Adrenal gland (tissue), 12 donors: ENCODE results near the gene RUNX1. TPM values are rescaled to one million over a fixed set of nuclear protein-coding genes. Genes with fewer than 3 reads are reported as not detected.
"Not testable (repeated sequence)": the region's sequence is repeated elsewhere in the genome, so short reads cannot be mapped to it uniquely, and the experiment has no call there.

Experiments
- DNase-seq, 7 donors: peaks; one replicate each; pipeline ENCODE4 v3.0.0-alpha.2; 2019 to 2020
- H3K27ac ChIP-seq, 5 donors: fragments of 200-600 bp; sonication (generic) in 4 of 5; 1 replicate in 3 of 5; 2 replicates in 2 of 5; pipeline versions ENCODE4 v1.5.1 to v1.8.0; 2016 to 2020; ENCODE audit warnings: mild to moderate bottlenecking in 1 of 5
- H3K27me3 ChIP-seq: fragments of 200-600 bp; 2 replicates; pipeline ENCODE4 v1.8.0; 2021
- H3K36me3 ChIP-seq, 2 donors: fragments of 200-600 bp; replicated peaks in 1 of 2; 1 replicate in 1 of 2; 2 replicates in 1 of 2; pipeline versions ENCODE4 v1.5.1 to v1.8.0; 2018 to 2022
- H3K4me1 ChIP-seq, 2 donors: fragments of 200-600 bp; replicated peaks in 1 of 2; 1 replicate in 1 of 2; 2 replicates in 1 of 2; pipeline versions ENCODE4 v1.5.1 to v1.8.0; 2018 to 2021
- H3K4me3 ChIP-seq, 4 donors: fragments of 200-600 bp; sonication (generic) in 3 of 4; one replicate each; pipeline ENCODE4 v1.5.1; 2016 to 2018
- H3K9me3 ChIP-seq, 3 donors: fragments of 200-600 bp; sonication (generic) in 1 of 3; replicated peaks in 1 of 3; 1 replicate in 2 of 3; 2 replicates in 1 of 3; pipeline versions ENCODE4 v1.5.1 to v1.8.0; 2016 to 2021
- POLR2A ChIP-seq, 2 donors: fragments of 450-650 bp; IDR thresholded peaks; one replicate each; pipeline ENCODE4 v1.6.1; 2017; ENCODE audit warnings: antibody characterized with exemption in 2 of 2, mild to moderate bottlenecking in 2 of 2, moderate library complexity in 1 of 2
- WGBS, 4 donors: extraction: QIAGEN DNeasy Blood & Tissue Kit in 2 of 4; methylation state at CpG; one replicate each; pipeline versions ENCODE4 v1.1.5 to v1.1.7; 2013 to 2017; 5-methylcytosine and 5-hydroxymethylcytosine counted together
- intact Hi-C, 2 donors: fragments of 100-400 bp; cut with DNase I; formaldehyde crosslinking; loops; one replicate each; pipeline versions ENCODE4 v1.14.1 to v1.15.0; 2022 to 2023
- polyA plus RNA-seq, 3 donors: library from polyadenylated mRNA; stranded (reverse); fragments of 200-250 nt in 2 of 3; fragments of 350-450 nt in 1 of 3; fragmentation: Illumina TruSeq in 1 of 3; extraction: RNeasy Lipid Tissue Mini Kit (QIAGEN cat#74804) in 1 of 3; gene quantifications; one replicate each; pipeline ENCODE4 v1.2.3, GENCODE V29; 2013 to 2014
- total RNA-seq, 9 donors: library from RNA; depleted of rRNA in 4 of 9; stranded (reverse); fragments of >200 nt in 4 of 9; fragments of 120-200 nt in 1 of 9; fragmentation: NEBNext Ultra II Directional in 1 of 9; extraction: Animal tissue kit (Norgen Biotek cat#: 25700) in 1 of 9; gene quantifications; one replicate each; pipeline versions ENCODE4 v1.1.0 to v1.2.4, GENCODE V29; 2013 to 2023
- TF ChIP-seq, protein P1 (sequence below), 6 experiments: fragments of 450-650 bp in 4 of 6; fragments of 200-600 bp in 2 of 6; sonication (generic) in 1 of 6; IDR thresholded peaks; 1 replicate in 5 of 6; 2 replicates in 1 of 6; pipeline versions ENCODE4 v1.5.1 to v1.8.0; 2016 to 2021; ENCODE audit warnings: antibody characterized with exemption in 6 of 6, mild to moderate bottlenecking in 2 of 6, moderate library complexity in 1 of 6
- donor health status: healthy with polysubstance abuse.
- donor health status: Bipolar disorder and iron deficiency.
- donor health status: DM: yes; HTN: yes; CAD: no.
- donor health status: DM: no; HTN: no; CAD: no.
- donor health status: DM: no; HTN: no; CAD: no.
- donor health status: DM: yes; HTN: yes; CAD: no.

The RUNX1 gene
- total and polyA plus RNA-seq, 12 donors = 0.83 to 27.2 (median 8.2) TPM

DNA sequence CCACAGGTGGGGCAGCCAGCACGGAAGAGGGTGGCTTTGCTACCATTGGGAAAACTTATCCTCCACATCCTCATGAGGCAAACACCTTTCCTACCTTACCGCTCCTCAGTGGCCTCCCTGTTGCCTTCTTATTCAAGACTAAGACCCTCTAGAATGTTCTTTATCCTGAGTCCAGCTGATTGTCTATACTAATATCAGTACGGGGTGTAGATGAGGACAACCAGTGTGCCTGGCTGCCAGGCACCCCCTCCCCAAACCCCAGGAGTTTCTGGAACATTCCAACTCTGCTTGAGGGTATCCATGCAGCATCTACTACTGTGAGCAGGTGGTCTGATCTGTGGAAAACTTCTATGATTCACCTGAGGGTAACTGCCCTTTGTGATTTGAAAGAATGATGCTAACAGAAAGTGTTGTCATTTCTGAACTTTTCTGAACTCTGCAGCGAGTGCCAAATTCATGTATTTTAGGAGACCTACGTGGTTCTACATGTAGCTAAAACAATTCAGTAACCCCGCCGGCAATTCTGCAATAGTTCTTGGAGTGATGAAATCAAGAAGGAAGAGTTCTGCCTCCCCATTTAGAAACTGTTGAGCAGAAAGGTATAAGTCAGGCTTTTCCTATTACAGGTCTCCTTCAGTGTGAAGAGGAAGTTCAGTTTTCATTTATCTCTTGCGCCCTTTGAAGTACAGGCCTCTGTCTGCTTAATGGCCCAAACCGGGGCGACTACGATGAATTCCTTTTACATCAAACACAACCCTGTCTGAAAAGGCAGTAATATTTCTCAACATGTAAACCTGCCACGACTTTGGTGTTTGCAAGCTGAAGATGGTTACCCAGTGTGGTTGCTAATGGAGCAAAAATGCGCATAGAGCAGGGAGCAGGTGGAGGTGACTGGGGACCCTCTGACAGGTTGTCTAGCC is 80.4 kb downstream of the RUNX1 start:
- no peak overlapping the region for H3K4me3 ChIP-seq
- H3K36me3 ChIP-seq = no peaks in the 10 kb centered on the region
- no peak for DNase-seq
- no peak for TF ChIP-seq POLR2A (IDR thresholded peaks at IDR 0.05)
- TF ChIP-seq, protein P1, sequence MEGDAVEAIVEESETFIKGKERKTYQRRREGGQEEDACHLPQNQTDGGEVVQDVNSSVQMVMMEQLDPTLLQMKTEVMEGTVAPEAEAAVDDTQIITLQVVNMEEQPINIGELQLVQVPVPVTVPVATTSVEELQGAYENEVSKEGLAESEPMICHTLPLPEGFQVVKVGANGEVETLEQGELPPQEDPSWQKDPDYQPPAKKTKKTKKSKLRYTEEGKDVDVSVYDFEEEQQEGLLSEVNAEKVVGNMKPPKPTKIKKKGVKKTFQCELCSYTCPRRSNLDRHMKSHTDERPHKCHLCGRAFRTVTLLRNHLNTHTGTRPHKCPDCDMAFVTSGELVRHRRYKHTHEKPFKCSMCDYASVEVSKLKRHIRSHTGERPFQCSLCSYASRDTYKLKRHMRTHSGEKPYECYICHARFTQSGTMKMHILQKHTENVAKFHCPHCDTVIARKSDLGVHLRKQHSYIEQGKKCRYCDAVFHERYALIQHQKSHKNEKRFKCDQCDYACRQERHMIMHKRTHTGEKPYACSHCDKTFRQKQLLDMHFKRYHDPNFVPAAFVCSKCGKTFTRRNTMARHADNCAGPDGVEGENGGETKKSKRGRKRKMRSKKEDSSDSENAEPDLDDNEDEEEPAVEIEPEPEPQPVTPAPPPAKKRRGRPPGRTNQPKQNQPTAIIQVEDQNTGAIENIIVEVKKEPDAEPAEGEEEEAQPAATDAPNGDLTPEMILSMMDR (IDR thresholded peaks at IDR 0.05) = no peak
- WGBS, 4 donors = 74 to 81% (median 75%) methylated on average over 13 of the region's 13 CpGs
- H3K27me3 ChIP-seq = peaks cover 6% of the 10 kb centered on the region
- H3K4me1 ChIP-seq = no peaks in the 10 kb centered on the region
- H3K9me3 ChIP-seq = no peaks in the 10 kb centered on the region
- H3K27ac ChIP-seq = no peak overlapping the region
- intact Hi-C loops = no loop called here

DNA sequence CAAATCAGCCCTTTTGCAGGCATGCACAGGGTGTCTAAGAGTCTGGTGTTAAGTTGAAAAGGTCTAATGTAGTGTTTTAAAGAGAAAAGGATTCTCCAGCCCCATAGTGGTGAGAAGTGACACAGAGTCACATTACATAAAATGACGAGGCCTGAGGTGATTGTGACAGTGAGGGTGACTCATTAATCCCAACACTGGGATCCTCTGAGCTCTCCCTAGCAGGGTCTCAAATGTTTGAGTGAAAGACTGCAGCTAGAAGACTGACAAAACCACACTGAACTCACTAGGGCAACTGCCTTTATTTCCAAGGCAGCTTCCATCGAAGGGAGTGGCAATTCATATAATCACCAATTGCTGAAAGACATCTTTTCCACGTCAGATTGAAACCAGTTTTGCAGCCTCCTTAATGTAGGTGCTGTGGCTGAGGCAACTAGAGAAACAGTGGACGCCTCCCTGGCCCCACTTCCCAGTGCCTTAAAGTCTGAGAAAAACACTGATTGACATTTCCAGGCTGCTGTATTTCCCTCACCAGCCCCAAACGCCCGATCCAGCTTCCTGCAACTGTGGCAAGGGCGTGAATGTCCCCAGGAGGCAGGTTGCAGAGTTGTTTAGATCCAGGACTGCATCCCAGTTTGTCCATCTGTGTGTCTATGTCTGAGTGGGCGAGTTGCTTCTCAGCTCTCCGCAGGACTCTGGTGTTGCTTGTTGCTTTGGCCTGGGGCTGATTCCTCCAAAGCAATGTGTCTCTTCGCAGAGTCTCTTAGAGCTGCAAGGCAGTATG is 81.4 kb downstream of the RUNX1 start:
- DNase-seq = no peak
- TF ChIP-seq, protein P1 (IDR thresholded peaks at IDR 0.05) = no peak
- TF ChIP-seq POLR2A (IDR thresholded peaks at IDR 0.05) = no peak
- peaks cover 7% of the 10 kb centered on the region for H3K27me3 ChIP-seq
- H3K4me1 ChIP-seq = no peaks in the 10 kb centered on the region
- no peak overlapping the region for H3K27ac ChIP-seq
- no peak overlapping the region for H3K4me3 ChIP-seq
- 72 to 82% (median 74%) methylated on average over 8 to 10 of the region's 10 CpGs for WGBS, 4 donors
- intact Hi-C loops = no loop called here
- no peaks in the 10 kb centered on the region for H3K36me3 ChIP-seq
- H3K9me3 ChIP-seq = no peaks in the 10 kb centered on the region

DNA sequence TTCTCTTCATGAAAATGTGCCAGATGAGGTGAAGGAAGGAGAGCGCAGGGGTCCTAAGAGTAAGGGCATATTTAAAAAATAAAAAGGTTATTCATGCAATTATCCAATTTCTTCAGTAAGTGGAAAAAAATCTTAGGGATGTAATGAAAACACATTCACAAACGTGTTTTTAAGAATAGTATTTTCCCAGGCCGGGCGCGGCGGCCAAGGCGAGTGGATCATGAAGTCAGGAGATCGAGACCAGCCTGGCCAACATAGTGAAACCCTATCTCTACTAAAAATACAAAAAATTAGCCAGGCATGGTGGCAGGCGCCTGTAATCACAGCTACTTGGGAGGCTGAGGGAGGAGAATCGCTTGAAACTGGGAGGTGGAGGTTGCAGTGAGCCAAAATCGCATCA is 82.2 kb downstream of the RUNX1 start:
- 81 to 95% (median 88%) methylated on average over 11 of the region's 11 CpGs for WGBS, 4 donors
- intact Hi-C loops = not testable (repeated sequence)

DNA sequence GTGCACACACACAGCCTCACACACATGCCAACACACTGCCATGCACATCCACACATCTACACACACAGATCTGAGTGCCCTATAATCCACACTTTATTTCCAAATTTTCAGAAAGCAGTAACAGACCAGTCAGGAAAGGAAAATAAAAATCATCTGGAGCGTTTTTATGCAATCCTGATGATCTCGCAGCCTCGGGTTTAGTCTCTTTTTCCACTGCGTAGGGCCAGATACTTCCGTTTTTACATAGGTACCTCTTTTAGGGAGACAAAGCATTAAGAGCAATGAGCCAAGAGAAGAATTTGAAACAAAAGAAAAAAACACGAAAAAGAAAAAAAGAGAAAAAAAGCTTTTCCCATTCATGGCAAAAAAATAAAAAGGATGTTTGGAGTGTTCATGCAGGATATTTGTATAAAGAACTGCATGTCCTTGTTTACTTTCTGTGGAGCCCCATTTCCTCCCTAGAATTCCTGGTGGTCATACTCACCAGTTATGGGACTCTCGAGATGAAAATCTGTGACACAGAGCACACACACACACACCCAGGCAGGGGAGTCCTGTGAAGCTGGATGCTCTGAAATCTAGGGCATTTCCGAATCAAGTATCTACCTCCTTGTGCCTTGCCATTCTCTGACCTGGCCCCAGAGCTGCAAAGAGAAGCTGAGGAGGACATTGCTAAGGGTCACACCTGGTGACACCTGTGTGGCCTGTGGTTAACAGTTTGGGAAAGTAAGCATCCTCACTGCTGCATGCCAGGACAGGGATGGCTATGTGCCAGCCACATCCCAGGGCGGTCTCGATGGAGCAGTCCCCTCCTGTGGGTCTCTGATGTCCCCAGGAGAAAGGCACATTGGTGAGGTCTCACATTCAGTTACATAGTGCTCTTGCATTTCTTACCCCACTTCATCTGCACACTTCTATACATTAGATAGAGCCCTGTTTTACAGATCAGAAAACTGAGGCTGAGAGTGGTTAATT is 83.6 kb downstream of the RUNX1 start:
- Histone ChIP-seq H3K9me3 (no peaks in the 10 kb centered on the region), H3K36me3 (no peaks in the 10 kb centered on the region), H3K4me3 (no peak overlapping the region), H3K27me3 (peaks cover 7% of the 10 kb centered on the region), H3K27ac (no peak overlapping the region), H3K4me1 (no peaks in the 10 kb centered on the region)
- TF ChIP-seq, protein P1 (IDR thresholded peaks at IDR 0.05) = no peak
- 60 to 72% (median 65%) methylated on average over 8 to 10 of the region's 10 CpGs for WGBS, 4 donors
- intact Hi-C loops = no loop called here
- no peak for DNase-seq

More for the DNA sequence above, 82.2 kb downstream of the RUNX1 start:
- H3K9me3 ChIP-seq, H3K4me1 ChIP-seq, H3K27me3 ChIP-seq, DNase-seq, H3K4me3 ChIP-seq, H3K27ac ChIP-seq, H3K36me3 ChIP-seq: not testable (repeated sequence)
